Neural cell (in vitro differentiated cells): ENCODE data around the gene ELMOD1. TPM values are rescaled to one million over a fixed set of nuclear protein-coding genes. Genes with fewer than 3 reads are reported as not detected.

ENCODE experiments used
- H2AFZ ChIP-seq: fragments of 200-600, 300-800 bp; sonication (generic), shearing (Covaris generic); 2 replicates; pipeline ENCODE4 v1.6.0; 2014; ENCODE audit warnings: low read depth, mild to moderate bottlenecking, antibody characterized with exemption, low read length, moderate library complexity
- H3F3A ChIP-seq: fragments of 200-600 bp; shearing (Covaris generic); 2 replicates; pipeline ENCODE4 v1.6.1; 2016; ENCODE audit warnings: mild to moderate bottlenecking, moderate library complexity, mixed read lengths, antibody characterized with exemption, low read length; ENCODE audit not compliant: insufficient read depth, poor library complexity, severe bottlenecking
- H3K27ac ChIP-seq: fragments of 200-600, 300-800 bp; sonication (generic), shearing (Covaris generic); 2 replicates; pipeline ENCODE4 v1.5.1; 2014; ENCODE audit warnings: mild to moderate bottlenecking, low read length, moderate library complexity
- H3K27me3 ChIP-seq: fragments of 300-800, 200-600 bp; sonication (generic), shearing (Covaris generic); 2 replicates; pipeline ENCODE4 v1.6.0; 2014; ENCODE audit warnings: mild to moderate bottlenecking, low read depth, low read length, moderate library complexity; ENCODE audit not compliant: insufficient read depth
- H3K36me3 ChIP-seq: fragments of 300-800, 200-600 bp; sonication (generic), shearing (Covaris generic); 2 replicates; pipeline ENCODE4 v1.5.1; 2014; ENCODE audit warnings: mild to moderate bottlenecking, antibody characterized with exemption, low read length, moderate library complexity; ENCODE audit not compliant: insufficient read depth
- H3K4me2 ChIP-seq: fragments of 300-800, 200-600 bp; sonication (generic), shearing (Covaris generic); 2 replicates; pipeline ENCODE4 v1.6.0; 2014; ENCODE audit warnings: mild to moderate bottlenecking, low read length
- H3K4me3 ChIP-seq: fragments of 300-800, 200-600 bp; sonication (generic), shearing (Covaris generic); 2 replicates; pipeline ENCODE4 v1.5.1; 2014; ENCODE audit warnings: mild to moderate bottlenecking, low read length, moderate library complexity
- H3K79me2 ChIP-seq: fragments of 200-600 bp; shearing (Covaris generic); replicated peaks from 2 replicates; pipeline ENCODE4 v1.6.0; 2014; ENCODE audit warnings: mild to moderate bottlenecking, low read length, moderate library complexity; ENCODE audit not compliant: insufficient read depth
- H3K9ac ChIP-seq: fragments of 300-800, 200-600 bp; sonication (generic), shearing (Covaris generic); 2 replicates; pipeline ENCODE4 v1.6.1; 2016; ENCODE audit warnings: mild to moderate bottlenecking, low read length, mixed read lengths
- H3K9me2 ChIP-seq: fragments of 200-600 bp; shearing (Covaris generic); 2 replicates; pipeline ENCODE4 v1.6.1; 2016; ENCODE audit warnings: mild to moderate bottlenecking, low read length, mixed read lengths; ENCODE audit not compliant: insufficient read depth
- H3K9me3 ChIP-seq: fragments of 200-600, 300-800 bp; sonication (generic), shearing (Covaris generic); 2 replicates; pipeline ENCODE4 v1.6.1; 2016; ENCODE audit warnings: mild to moderate bottlenecking, mixed run types, low read length, moderate library complexity, mixed read lengths
- H4K20me1 ChIP-seq: fragments of 200-600 bp; shearing (Covaris generic); 2 replicates; pipeline ENCODE4 v1.6.1; 2016; ENCODE audit warnings: mild to moderate bottlenecking, mixed run types; ENCODE audit not compliant: insufficient read depth
- EP300 ChIP-seq: fragments of 450-650 bp; conservative IDR thresholded peaks from 2 replicates; pipeline ENCODE4 v1.6.1; 2014; ENCODE audit warnings: antibody characterized with exemption, mild to moderate bottlenecking, moderate library complexity; ENCODE audit not compliant: poor library complexity, severe bottlenecking
- POLR2AphosphoS5 ChIP-seq: IDR thresholded peaks from 2 replicates; pipeline ENCODE4 v1.6.1; 2012
- RAD21 ChIP-seq: fragments of 450-650 bp; conservative IDR thresholded peaks from 2 replicates; pipeline ENCODE4 v1.6.1; 2014; ENCODE audit warnings: antibody characterized with exemption, mild to moderate bottlenecking, moderate library complexity
- REST ChIP-seq: IDR thresholded peaks from 2 replicates; pipeline ENCODE4 v1.6.1; 2012; ENCODE audit warnings: borderline replicate concordance
- SMC3 ChIP-seq: fragments of 450-650 bp; conservative IDR thresholded peaks from 2 replicates; pipeline ENCODE4 v1.6.1; 2014; ENCODE audit warnings: antibody characterized with exemption, mild to moderate bottlenecking, moderate library complexity; ENCODE audit not compliant: poor library complexity
- TAF1 ChIP-seq: IDR thresholded peaks from 2 replicates; pipeline ENCODE4 v1.6.1; 2012; ENCODE audit warnings: low read depth
- polyA plus RNA-seq: library from polyadenylated mRNA; depleted of rRNA; stranded (reverse); fragments of >200 nt; gene quantifications from 2 replicates; pipeline ENCODE4 v1.2.3, GENCODE V29; 2014
- TF ChIP-seq, protein P1 (sequence below): fragments of 450-650 bp; IDR thresholded peaks from 2 replicates; pipeline ENCODE4 v1.5.1; 2014; ENCODE audit warnings: antibody characterized with exemption, mild to moderate bottlenecking, moderate library complexity; ENCODE audit not compliant: poor library complexity, severe bottlenecking

Gene ELMOD1
- polyA plus RNA-seq, 1 donor from 2014 or later: 12.5 TPM

GRCh38 chr11:107689317-107690202, 98.6 kb downstream of the ELMOD1 start:
- H2AFZ ChIP-seq: no peak overlapping the region
- no peak overlapping the region for H3K9ac ChIP-seq
- H3F3A ChIP-seq: no peaks in the 10 kb centered on the region
- H3K4me3 ChIP-seq: no peak overlapping the region
- no peak overlapping the region for H3K4me2 ChIP-seq
- H3K27ac ChIP-seq: no peak overlapping the region
- H3K9me2 ChIP-seq: no peaks in the 10 kb centered on the region
- no peaks in the 10 kb centered on the region for H3K9me3 ChIP-seq
- no peaks in the 10 kb centered on the region for H3K36me3 ChIP-seq
- H4K20me1 ChIP-seq: no peaks in the 10 kb centered on the region
- no peaks in the 10 kb centered on the region for H3K27me3 ChIP-seq
- peak; percentile 95 for TF ChIP-seq RAD21
- TF ChIP-seq, protein P1, sequence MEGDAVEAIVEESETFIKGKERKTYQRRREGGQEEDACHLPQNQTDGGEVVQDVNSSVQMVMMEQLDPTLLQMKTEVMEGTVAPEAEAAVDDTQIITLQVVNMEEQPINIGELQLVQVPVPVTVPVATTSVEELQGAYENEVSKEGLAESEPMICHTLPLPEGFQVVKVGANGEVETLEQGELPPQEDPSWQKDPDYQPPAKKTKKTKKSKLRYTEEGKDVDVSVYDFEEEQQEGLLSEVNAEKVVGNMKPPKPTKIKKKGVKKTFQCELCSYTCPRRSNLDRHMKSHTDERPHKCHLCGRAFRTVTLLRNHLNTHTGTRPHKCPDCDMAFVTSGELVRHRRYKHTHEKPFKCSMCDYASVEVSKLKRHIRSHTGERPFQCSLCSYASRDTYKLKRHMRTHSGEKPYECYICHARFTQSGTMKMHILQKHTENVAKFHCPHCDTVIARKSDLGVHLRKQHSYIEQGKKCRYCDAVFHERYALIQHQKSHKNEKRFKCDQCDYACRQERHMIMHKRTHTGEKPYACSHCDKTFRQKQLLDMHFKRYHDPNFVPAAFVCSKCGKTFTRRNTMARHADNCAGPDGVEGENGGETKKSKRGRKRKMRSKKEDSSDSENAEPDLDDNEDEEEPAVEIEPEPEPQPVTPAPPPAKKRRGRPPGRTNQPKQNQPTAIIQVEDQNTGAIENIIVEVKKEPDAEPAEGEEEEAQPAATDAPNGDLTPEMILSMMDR: peak; percentile 90
- no peak for TF ChIP-seq EP300
- TF ChIP-seq SMC3: peak; percentile 97
- peak; percentile 40 for TF ChIP-seq POLR2AphosphoS5
- no peaks in the 10 kb centered on the region for H3K79me2 ChIP-seq

DNA sequence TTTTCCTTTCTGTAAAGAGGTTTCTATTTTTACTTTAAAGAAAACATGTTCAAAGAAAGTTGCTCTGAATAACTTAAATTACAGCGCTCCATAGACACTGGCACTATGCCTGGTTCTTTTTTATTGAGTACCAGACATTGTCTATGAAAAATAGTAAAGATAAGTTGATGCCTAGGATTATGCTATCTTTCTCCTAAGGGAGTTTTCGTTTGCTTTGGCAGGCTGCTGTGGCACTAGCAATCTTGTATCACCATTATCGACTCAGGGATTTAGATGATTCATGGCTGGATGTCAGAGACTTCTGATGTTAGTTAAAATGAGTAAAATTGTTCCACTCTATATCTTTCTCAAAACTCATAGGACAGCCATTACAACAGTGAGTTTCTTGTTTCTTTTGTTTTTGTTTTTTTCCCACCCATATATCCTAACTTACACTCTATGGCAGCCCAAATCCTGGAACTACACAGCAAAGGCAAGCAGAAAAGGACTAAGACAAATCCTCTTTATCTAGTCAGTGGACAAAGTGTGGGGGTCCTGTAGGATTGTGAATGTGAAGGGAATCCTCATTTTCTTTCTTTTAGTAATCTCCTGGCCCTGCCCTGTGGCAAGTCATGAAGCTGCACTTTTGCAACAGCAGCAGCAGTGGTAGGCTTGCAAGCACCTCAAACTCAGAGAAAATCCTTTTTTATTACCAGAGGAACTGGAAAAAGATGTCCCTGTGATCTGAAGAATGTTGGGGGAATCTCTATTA, 100.2 kb downstream of the ELMOD1 start:
- no peak for TF ChIP-seq POLR2AphosphoS5
- no peak for TF ChIP-seq TAF1
- no peak for TF ChIP-seq SMC3
- TF ChIP-seq REST: no peak
- Histone ChIP-seq H3K9me2 (no peaks in the 10 kb centered on the region), H3K36me3 (no peaks in the 10 kb centered on the region), H3K9me3 (no peaks in the 10 kb centered on the region), H3K4me2 (no peak overlapping the region), H3K27ac (no peak overlapping the region), H3K79me2 (no peaks in the 10 kb centered on the region), H2AFZ (no peak overlapping the region), H3F3A (no peaks in the 10 kb centered on the region), H4K20me1 (no peaks in the 10 kb centered on the region), H3K27me3 (no peaks in the 10 kb centered on the region), H3K4me3 (no peak overlapping the region), H3K9ac (no peak overlapping the region)
